Esophagus muscularis mucosa (tissue), 4 donors: ENCODE data around the gene ACTL6B. TPM values are rescaled to one million over a fixed set of nuclear protein-coding genes. Genes with fewer than 3 reads are reported as not detected.

Experiments used
- DNase-seq: peaks from one replicate; pipeline ENCODE4 v3.0.0-alpha.2; 2017; ENCODE audit errors: extremely low spot score
- H3K27ac ChIP-seq, 4 donors: fragments of 200-600 bp; sonication (generic); replicated peaks in 1 of 4; 1 replicate in 3 of 4; 2 replicates in 1 of 4; pipeline ENCODE4 v1.5.1; 2016 to 2019; ENCODE audit warnings: mild to moderate bottlenecking in 1 of 4
- H3K27me3 ChIP-seq, 4 donors: fragments of 200-600 bp; sonication (generic); one replicate each; pipeline versions ENCODE4 v1.5.1 to v1.6.0; 2016 to 2019
- H3K36me3 ChIP-seq, 4 donors: fragments of 200-600 bp; sonication (generic); one replicate each; pipeline ENCODE4 v1.5.1; 2016 to 2019
- H3K4me1 ChIP-seq, 4 donors: fragments of 200-600 bp; sonication (generic); one replicate each; pipeline ENCODE4 v1.5.1; 2016 to 2019
- H3K4me3 ChIP-seq, 4 donors: fragments of 200-600 bp; sonication (generic); 1 replicate in 2 of 4; 2 replicates in 2 of 4; pipeline ENCODE4 v1.5.1; 2016 to 2019; ENCODE audit warnings: mild to moderate bottlenecking in 4 of 4, moderate library complexity in 1 of 4
- H3K9me3 ChIP-seq, 4 donors: fragments of 200-600 bp; sonication (generic); 1 replicate in 3 of 4; 2 replicates in 1 of 4; pipeline ENCODE4 v1.5.1; 2016 to 2019
- CTCF ChIP-seq, 3 experiments: fragments of 200-600 bp in 2 of 3; fragments of 450-650 bp in 1 of 3; sonication (generic) in 2 of 3; IDR thresholded peaks; one replicate each; pipeline ENCODE4 v1.5.1; 2017 to 2019; ENCODE audit warnings: antibody characterized with exemption in 3 of 3, mild to moderate bottlenecking in 2 of 3, moderate library complexity in 1 of 3
- EP300 ChIP-seq: sonication (generic); formaldehyde crosslinking; IDR thresholded peaks from one replicate; pipeline ENCODE4 v1.6.1; 2017; ENCODE audit warnings: antibody characterized with exemption
- POLR2A ChIP-seq: fragments of 450-650 bp; IDR thresholded peaks from one replicate; pipeline ENCODE4 v1.6.1; 2017; ENCODE audit warnings: antibody characterized with exemption, moderate library complexity, mild to moderate bottlenecking, low read depth
- POLR2AphosphoS5 ChIP-seq, 2 donors: sonication (generic); formaldehyde crosslinking; IDR thresholded peaks; one replicate each; pipeline ENCODE4 v1.6.1; 2017; ENCODE audit warnings: antibody characterized with exemption in 2 of 2
- WGBS: methylation state at CpG from one replicate; pipeline ENCODE4 v1.1.5; 2018; 5-methylcytosine and 5-hydroxymethylcytosine counted together
- intact Hi-C: fragments of 100-400 bp; cut with DNase I; formaldehyde crosslinking; loops from one replicate; pipeline ENCODE4 v1.15.1; 2023
- total RNA-seq, 4 donors: library from RNA; depleted of rRNA; stranded (reverse); fragments of >200 nt; gene quantifications; one replicate each; pipeline versions ENCODE4 v1.1.0 to v1.2.1, GENCODE V29; 2016

ACTL6B gene
- total RNA-seq, 4 donors from 2014 or later = not detected

DNA sequence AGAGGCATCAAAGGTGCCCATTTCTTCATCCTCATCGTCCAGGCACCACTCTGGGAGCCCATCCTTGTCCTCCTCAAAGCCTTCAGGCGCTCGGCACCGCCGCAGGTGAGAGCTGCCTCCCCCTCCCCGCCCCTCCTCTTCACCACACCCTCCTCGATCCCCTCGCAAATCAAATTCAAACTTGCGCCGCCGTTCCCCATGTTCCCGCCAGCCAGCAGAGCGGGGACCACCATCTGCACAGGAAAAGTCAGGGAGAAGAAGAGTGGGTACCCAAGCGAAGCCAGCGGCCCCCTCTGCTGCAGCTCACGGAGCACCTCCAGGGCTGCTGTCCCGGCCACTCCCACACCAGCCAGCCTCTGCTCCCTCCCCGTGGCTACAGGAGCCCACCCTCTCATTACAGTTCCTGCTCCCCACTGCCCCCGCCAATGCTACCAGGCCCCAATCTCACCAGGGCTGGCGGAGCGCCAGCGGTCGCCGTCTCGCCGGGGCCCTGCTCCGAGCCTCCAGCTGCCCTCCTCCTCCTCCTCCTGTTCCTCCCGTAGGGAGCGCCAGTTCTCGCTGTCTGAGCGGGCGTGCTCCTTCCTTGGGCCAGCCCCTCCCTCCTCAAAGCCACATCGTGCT, 30.1 kb upstream of the ACTL6B start:
- H3K27me3 ChIP-seq = no peaks in the 10 kb centered on the region
- TF ChIP-seq CTCF (IDR thresholded peaks at IDR 0.05) (no peak), EP300 (no peak), POLR2AphosphoS5 (IDR thresholded peaks at IDR 0.05) (no peak), POLR2A (no peak)
- no peak overlapping the region for H3K27ac ChIP-seq
- intact Hi-C loops = no loop called here
- no peak for DNase-seq
- H3K9me3 ChIP-seq = no peaks in the 10 kb centered on the region
- H3K4me1 ChIP-seq = peaks cover 36 to 47% (median 38%) of the 10 kb centered on the region in 4 donors
- peaks cover 64 to 89% (median 85%) of the 10 kb centered on the region in 4 donors for H3K36me3 ChIP-seq
- H3K4me3 ChIP-seq = no peak overlapping the region
- 77% methylated on average over 31 of the region's 33 CpGs for WGBS

GRCh38 chr7:100685631-100686145, 29.4 kb upstream of the ACTL6B start:
- Histone ChIP-seq H3K4me1 (peaks cover 31 to 45% (median 36%) of the 10 kb centered on the region in 4 donors), H3K27ac (no peak overlapping the region), H3K27me3 (no peaks in the 10 kb centered on the region), H3K4me3 (no peak overlapping the region), H3K36me3 (peaks cover 64 to 92% (median 90%) of the 10 kb centered on the region in 4 donors), H3K9me3 (no peaks in the 10 kb centered on the region)
- 86% methylated on average over 17 of the region's 17 CpGs for WGBS
- intact Hi-C loops = no loop called here
- no peak for DNase-seq
- TF ChIP-seq POLR2A = no peak
- no peak for TF ChIP-seq EP300
- TF ChIP-seq POLR2AphosphoS5 (IDR thresholded peaks at IDR 0.05) = no peak
- TF ChIP-seq CTCF (IDR thresholded peaks at IDR 0.05) = no peak

GRCh38 chr7:100685049-100685605, 28.9 kb upstream of the ACTL6B start:
- Histone ChIP-seq H3K36me3 (peaks cover 64 to 97% (median 95%) of the 10 kb centered on the region in 4 donors), H3K4me1 (peaks cover 30 to 45% (median 36%) of the 10 kb centered on the region in 4 donors), H3K4me3 (no peak overlapping the region), H3K9me3 (no peaks in the 10 kb centered on the region), H3K27ac (no peak overlapping the region), H3K27me3 (no peaks in the 10 kb centered on the region)
- intact Hi-C loops = no loop called here
- 92% methylated on average over 16 of the region's 18 CpGs for WGBS
- DNase-seq = no peak
- TF ChIP-seq CTCF (IDR thresholded peaks at IDR 0.05) (no peak), POLR2AphosphoS5 (IDR thresholded peaks at IDR 0.05) (no peak), EP300 (no peak), POLR2A (no peak)

- Histone ChIP-seq H3K36me3 (peaks cover 64 to 100% (median 98%) of the 10 kb centered on the region in 4 donors), H3K27me3 (no peaks in the 10 kb centered on the region), H3K27ac (no peak overlapping the region), H3K4me3 (no peak overlapping the region), H3K4me1 (peaks cover 24 to 45% (median 36%) of the 10 kb centered on the region in 4 donors), H3K9me3 (no peaks in the 10 kb centered on the region)
- TF ChIP-seq EP300 (no peak), CTCF (IDR thresholded peaks at IDR 0.05) (no peak), POLR2A (no peak), POLR2AphosphoS5 (IDR thresholded peaks at IDR 0.05) (no peak)
- intact Hi-C loops = no loop called here
- DNase-seq = no peak
- WGBS = 95% methylated on average over 11 of the region's 16 CpGs
Measured at GRCh38 chr7:100684534-100685042, 28.3 kb upstream of the ACTL6B start.
